Fibroblast of lung (primary cell): ENCODE results near the gene ZNF135.

Source experiments
- CTCF ChIP-seq, 2 donors: IDR thresholded peaks in 1 of 2; conservative IDR thresholded peaks in 1 of 2; 1 replicate in 1 of 2; 2 replicates in 1 of 2; pipeline ENCODE4 v1.5.1; 2011 to 2012; ENCODE audit warnings: low read length in 2 of 2, control low read depth in 1 of 2, inconsistent platforms in 1 of 2, low read depth in 1 of 2, mild to moderate bottlenecking in 1 of 2
- EZH2 ChIP-seq: IDR thresholded peaks from 2 replicates; pipeline ENCODE4 v1.5.1; 2012; ENCODE audit warnings: low read length, control low read depth, mild to moderate bottlenecking; ENCODE audit errors: missing control alignments

GRCh38 chr19:58067240-58067912 is 8.3 kb downstream of the ZNF135 start:
- no peak for TF ChIP-seq CTCF (conservative IDR thresholded peaks at IDR 0.05 in 1 of 2, IDR thresholded peaks at IDR 0.05 in 1 of 2; ENCODE audit: low read depth in 1 of 2, low read length in 2 of 2)
- TF ChIP-seq EZH2, result no peak
